Loucy (cell line): ENCODE results near the gene KRTAP4-2.

ENCODE experiments used
- CTCF ChIP-seq: fragments of 200-600 bp; sonication (generic); conservative IDR thresholded peaks from 2 replicates; pipeline ENCODE4 v1.5.1; 2014; ENCODE audit warnings: mild to moderate bottlenecking, antibody characterized with exemption, low read length
- EZH2phosphoT487 ChIP-seq: fragments of 200-600 bp; IDR thresholded peaks from 2 replicates; pipeline ENCODE4 v1.6.1; 2018; ENCODE audit warnings: antibody characterized with exemption, mild to moderate bottlenecking, moderate library complexity, borderline replicate concordance

GRCh38 chr17:41184480-41184961, 6.5 kb upstream of the KRTAP4-2 start, which contains the start of gene KRTAP4-1:
- TF ChIP-seq CTCF (no peak), EZH2phosphoT487 (no peak)
